ENCODE measurements around the gene USP32. TPM values are rescaled to one million over a fixed set of nuclear protein-coding genes. Genes with fewer than 3 reads are reported as not detected.
A peak's percentile ranks its signal among the peaks of the same experiment; 100 is the strongest.

Gene USP32
- total and polyA plus RNA-seq, 2 donors (not counting 1 experiment from before 2014, with no cell fraction given) = 7.7 to 48.8 TPM

DNA sequence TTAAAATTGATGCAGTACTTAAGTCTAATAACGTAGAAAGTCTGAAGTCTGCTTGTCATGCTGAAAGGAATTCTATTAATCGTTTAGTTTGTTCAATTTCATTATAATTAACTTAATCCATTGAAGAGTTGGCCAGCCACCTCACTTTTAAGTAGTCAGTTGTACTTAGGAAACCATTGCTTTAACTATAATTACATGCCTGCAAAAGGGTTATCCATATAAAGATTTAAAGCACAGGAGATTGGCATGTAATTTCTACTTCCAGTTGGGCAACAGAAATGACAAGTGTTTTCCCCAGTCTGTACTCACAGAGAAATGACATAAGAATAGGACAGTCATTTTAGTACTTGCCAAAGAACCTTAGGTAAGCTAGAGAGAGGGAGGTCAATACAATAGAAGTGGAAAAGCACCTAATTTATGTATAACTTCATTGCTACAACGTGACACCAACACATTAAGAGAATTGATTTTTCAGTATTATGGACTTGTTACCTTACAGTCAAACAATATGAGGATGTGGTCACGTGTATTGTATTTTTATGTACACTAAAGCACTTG, 3.7 kb upstream of the USP32 start:
- peaks cover 12% of the 10 kb centered on the region for H3K79me2 ChIP-seq (ENCODE audit: control insufficient read depth, insufficient read depth, low read length)
- H3K27me3 Mint-ChIP-seq = no peaks in the 10 kb centered on the region
- no peak overlapping the region for H2AFZ ChIP-seq (ENCODE audit: insufficient read depth, low read depth, low read length, poor library complexity, severe bottlenecking)
- peak overlapping the region in 1 of 2 donors; percentile 29 for H3K27ac ChIP-seq (ENCODE audit: low read length in 2 of 2)
- no peak overlapping the region for H3K4me3 Mint-ChIP-seq
- H4K20me1 ChIP-seq (ENCODE audit: control insufficient read depth, insufficient read depth, low read length, poor library complexity, severe bottlenecking) = no peaks in the 10 kb centered on the region
- H3K4me1 Mint-ChIP-seq = peaks cover 75% of the 10 kb centered on the region
- TF ChIP-seq, protein P1, sequence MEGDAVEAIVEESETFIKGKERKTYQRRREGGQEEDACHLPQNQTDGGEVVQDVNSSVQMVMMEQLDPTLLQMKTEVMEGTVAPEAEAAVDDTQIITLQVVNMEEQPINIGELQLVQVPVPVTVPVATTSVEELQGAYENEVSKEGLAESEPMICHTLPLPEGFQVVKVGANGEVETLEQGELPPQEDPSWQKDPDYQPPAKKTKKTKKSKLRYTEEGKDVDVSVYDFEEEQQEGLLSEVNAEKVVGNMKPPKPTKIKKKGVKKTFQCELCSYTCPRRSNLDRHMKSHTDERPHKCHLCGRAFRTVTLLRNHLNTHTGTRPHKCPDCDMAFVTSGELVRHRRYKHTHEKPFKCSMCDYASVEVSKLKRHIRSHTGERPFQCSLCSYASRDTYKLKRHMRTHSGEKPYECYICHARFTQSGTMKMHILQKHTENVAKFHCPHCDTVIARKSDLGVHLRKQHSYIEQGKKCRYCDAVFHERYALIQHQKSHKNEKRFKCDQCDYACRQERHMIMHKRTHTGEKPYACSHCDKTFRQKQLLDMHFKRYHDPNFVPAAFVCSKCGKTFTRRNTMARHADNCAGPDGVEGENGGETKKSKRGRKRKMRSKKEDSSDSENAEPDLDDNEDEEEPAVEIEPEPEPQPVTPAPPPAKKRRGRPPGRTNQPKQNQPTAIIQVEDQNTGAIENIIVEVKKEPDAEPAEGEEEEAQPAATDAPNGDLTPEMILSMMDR (IDR thresholded peaks at IDR 0.05) = no peak
- no peak for TF ChIP-seq EZH2 (IDR thresholded peaks at IDR 0.05; ENCODE audit: borderline replicate concordance, insufficient read depth, low read depth, low read length, poor library complexity, severe bottlenecking)
- WGBS (ENCODE audit: insufficient coverage) = no CpG with 5 or more reads among the region's 4 CpGs
- H3K9ac ChIP-seq (ENCODE audit: low read length) = no peak overlapping the region
- H3K27ac Mint-ChIP-seq = peak overlapping the region; percentile 59
- peaks cover 53 to 66% of the 10 kb centered on the region in 2 donors for H3K4me1 ChIP-seq (ENCODE audit: control insufficient read depth in 2 of 2, insufficient read depth in 2 of 2, low read length in 2 of 2)
- ChIA-PET CTCF (interaction anchor here (0.5 kb wide), 1 partner anchor 476 kb away, joined by 3 read pairs; no protein-coding TSS in a partner anchor), POLR2A (interaction anchor here (0.6 kb wide), 2 partner anchors 304 to 1807 kb away, joined by 3 to 4 read pairs; no protein-coding TSS in a partner anchor)
- H3K4me2 ChIP-seq (replicated peaks; ENCODE audit: low read depth, low read length, poor library complexity, severe bottlenecking) = no peak overlapping the region
- H3K4me3 ChIP-seq (ENCODE audit: control extremely low read depth in 1 of 5, extremely low read depth in 1 of 5, insufficient read depth in 1 of 5, low read depth in 2 of 5, low read length in 4 of 5) = no peak overlapping the region
- intact Hi-C loops (cut with micrococcal nuclease) = no loop called here
- no peaks in the 10 kb centered on the region for H3K9me3 ChIP-seq (ENCODE audit: control extremely low read depth in 1 of 3, control insufficient read depth in 2 of 3, insufficient read depth in 1 of 3, low read length in 2 of 3)
- no peaks in the 10 kb centered on the region for H3K36me3 ChIP-seq (replicated peaks in 1 of 2; ENCODE audit: control extremely low read depth in 1 of 2, control insufficient read depth in 1 of 2, extremely low read depth in 1 of 2, insufficient read depth in 2 of 2, low read length in 1 of 2)
- H3K27me3 ChIP-seq (replicated peaks in 1 of 4; ENCODE audit: control extremely low read depth in 1 of 4, control insufficient read depth in 3 of 4, insufficient read depth in 4 of 4, low read length in 3 of 4) = no peaks in the 10 kb centered on the region
- DNase-seq (no peak), ATAC-seq (ENCODE audit: low read depth) (no peak)
- H3K9me3 Mint-ChIP-seq (ENCODE audit: insufficient read depth) = no peaks in the 10 kb centered on the region

DNA sequence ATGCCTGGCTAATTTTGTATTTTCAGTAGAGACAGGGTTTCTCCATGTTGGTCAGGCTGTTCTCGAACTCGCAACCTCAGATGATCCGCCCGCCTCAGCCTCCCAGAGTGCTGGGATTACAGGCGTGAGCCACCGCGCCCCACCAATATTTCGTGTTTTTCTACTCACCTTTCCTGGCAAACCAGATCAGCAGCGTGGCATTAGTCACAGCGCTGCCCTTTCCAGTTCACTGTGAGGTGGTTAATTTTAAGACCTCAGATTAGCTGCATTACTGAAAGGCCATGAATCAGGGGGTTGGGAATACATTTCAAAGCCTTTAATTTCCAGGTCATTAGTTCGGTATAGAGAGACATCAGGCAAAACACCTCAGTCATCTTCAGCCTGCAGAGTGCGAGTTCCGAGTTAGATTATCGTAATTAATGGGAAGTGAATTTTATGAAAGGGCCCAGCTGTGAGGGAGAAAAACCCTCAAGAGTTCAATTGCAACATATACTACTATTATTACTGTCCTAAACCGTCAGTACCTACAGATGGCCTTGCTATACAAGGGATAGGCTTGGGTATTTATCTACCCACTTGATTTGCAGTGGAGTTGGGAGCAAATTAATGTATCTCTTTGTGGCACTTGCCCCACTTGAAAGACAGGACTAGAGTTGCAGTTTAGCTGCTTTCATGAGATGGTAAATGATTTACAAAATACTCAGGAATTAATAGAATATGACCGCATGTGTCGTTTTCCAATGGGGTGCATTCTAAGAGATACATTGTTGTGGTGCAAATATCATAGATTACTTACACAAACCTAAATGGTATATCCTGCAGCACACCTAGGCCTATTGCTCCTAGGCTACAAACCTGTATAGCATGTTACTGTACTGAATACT, 2.1 kb upstream of the USP32 start:
- no peaks in the 10 kb centered on the region for H4K20me1 ChIP-seq (ENCODE audit: control insufficient read depth, insufficient read depth, low read length, poor library complexity, severe bottlenecking)
- no peaks in the 10 kb centered on the region for H3K9me3 ChIP-seq (ENCODE audit: control extremely low read depth in 1 of 3, control insufficient read depth in 2 of 3, insufficient read depth in 1 of 3, low read length in 2 of 3)
- H3K27me3 ChIP-seq (replicated peaks in 1 of 4; ENCODE audit: control extremely low read depth in 1 of 4, control insufficient read depth in 3 of 4, insufficient read depth in 4 of 4, low read length in 3 of 4) = no peaks in the 10 kb centered on the region
- intact Hi-C loops (cut with micrococcal nuclease) = loop anchor here (5.0 kb wide), 2 partner anchors 302 to 502 kb away; partner anchors contain the start of genes RPS6KB1 and TUBD1
- ChIA-PET CTCF (no interaction called here), POLR2A (no interaction called here)
- H3K27ac ChIP-seq (ENCODE audit: low read length in 2 of 2) = no peak overlapping the region
- no peak overlapping the region for H3K4me2 ChIP-seq (replicated peaks; ENCODE audit: low read depth, low read length, poor library complexity, severe bottlenecking)
- H3K9me3 Mint-ChIP-seq (ENCODE audit: insufficient read depth) = no peaks in the 10 kb centered on the region
- no peak overlapping the region for H3K4me3 Mint-ChIP-seq
- peaks cover 72% of the 10 kb centered on the region for H3K4me1 Mint-ChIP-seq
- H3K27ac Mint-ChIP-seq = peak overlapping the region; percentile 28
- peaks cover 59 to 60% of the 10 kb centered on the region in 2 donors for H3K4me1 ChIP-seq (ENCODE audit: control insufficient read depth in 2 of 2, insufficient read depth in 2 of 2, low read length in 2 of 2)
- 95% methylated on average over 6 of the region's 17 CpGs for WGBS (ENCODE audit: insufficient coverage)
- ATAC-seq (ENCODE audit: low read depth) (no peak), DNase-seq (no peak)
- H3K27me3 Mint-ChIP-seq = no peaks in the 10 kb centered on the region
- no peak overlapping the region for H2AFZ ChIP-seq (ENCODE audit: insufficient read depth, low read depth, low read length, poor library complexity, severe bottlenecking)
- no peak overlapping the region for H3K4me3 ChIP-seq (ENCODE audit: control extremely low read depth in 1 of 5, extremely low read depth in 1 of 5, insufficient read depth in 1 of 5, low read depth in 2 of 5, low read length in 4 of 5)
- peaks cover 27% of the 10 kb centered on the region for H3K79me2 ChIP-seq (ENCODE audit: control insufficient read depth, insufficient read depth, low read length)
- no peaks in the 10 kb centered on the region for H3K36me3 ChIP-seq (replicated peaks in 1 of 2; ENCODE audit: control extremely low read depth in 1 of 2, control insufficient read depth in 1 of 2, extremely low read depth in 1 of 2, insufficient read depth in 2 of 2, low read length in 1 of 2)
- TF ChIP-seq, protein P1 (IDR thresholded peaks at IDR 0.05) = no peak
- no peak for TF ChIP-seq EZH2 (IDR thresholded peaks at IDR 0.05; ENCODE audit: borderline replicate concordance, insufficient read depth, low read depth, low read length, poor library complexity, severe bottlenecking)
- no peak overlapping the region for H3K9ac ChIP-seq (ENCODE audit: low read length)

Data from B cell (primary cell).